ENCODE measurements around the gene ALK.

The ALK gene

GRCh38 chr2:29837925-29838324, 83.5 kb downstream of the ALK start:
- no peak for TF ChIP-seq CTCF (IDR thresholded peaks at IDR 0.05)

- TF ChIP-seq CTCF (IDR thresholded peaks at IDR 0.05) = no peak
Observed at GRCh38 chr2:29834624-29835023, 86.8 kb downstream of the ALK start.

- TF ChIP-seq CTCF (IDR thresholded peaks at IDR 0.05) = no peak
Observed at GRCh38 chr2:29834036-29834540, 87.3 kb downstream of the ALK start.

GRCh38 chr2:29831560-29831959, 89.8 kb downstream of the ALK start:
- no peak for TF ChIP-seq CTCF (IDR thresholded peaks at IDR 0.05)

- no peak for TF ChIP-seq CTCF (IDR thresholded peaks at IDR 0.05)
Observed at GRCh38 chr2:29829841-29830240, 91.5 kb downstream of the ALK start.

GRCh38 chr2:29821591-29821990, 99.8 kb downstream of the ALK start:
- no peak for TF ChIP-seq CTCF (IDR thresholded peaks at IDR 0.05)

GRCh38 chr2:29819570-29819969, 101.8 kb downstream of the ALK start:
- TF ChIP-seq CTCF (IDR thresholded peaks at IDR 0.05) = no peak

Data from LNCAP (cell line).